Hypothalamus (tissue), 51 donors: ENCODE measurements around the gene DRD5.
"Not testable (repeated sequence)": the region's sequence is repeated elsewhere in the genome, so short reads cannot be mapped to it uniquely, and the experiment has no call there.

Experiments
- DNase-seq, 51 donors: peaks; one replicate each; lab custom pipeline; 2025; lab: John Stamatoyannopoulos, UW

The DRD5 gene

GRCh38 chr4:9781343-9782135 lies at the start of gene DRD5:
Gene DRD5 (plus strand): TSS chr4:9781634. CDS start chr4:9782030, 396 bp downstream.
- peak in 1 of 51 donors; percentile 5 for DNase-seq

DNA sequence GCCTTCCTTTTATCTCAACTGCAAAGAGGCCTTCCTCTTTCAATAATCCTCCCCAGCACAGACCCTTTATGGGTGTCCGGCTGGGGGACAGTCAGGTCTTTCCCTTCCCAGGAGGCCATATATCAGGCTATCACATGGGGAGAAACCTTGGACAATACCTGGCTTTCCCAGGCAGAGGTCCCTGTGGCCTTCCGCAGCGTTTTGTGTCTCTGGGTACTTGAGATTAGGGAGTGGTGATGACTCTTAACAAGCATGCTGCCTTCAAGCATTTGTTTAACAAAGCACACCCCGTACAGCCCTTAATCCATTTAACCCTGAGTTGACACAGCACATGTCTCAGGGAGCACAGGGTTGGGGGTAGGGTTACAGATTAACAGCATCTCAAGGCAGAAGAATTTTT lies 49.2 kb upstream of the DRD5 start:
- not testable (repeated sequence) for DNase-seq

DNA sequence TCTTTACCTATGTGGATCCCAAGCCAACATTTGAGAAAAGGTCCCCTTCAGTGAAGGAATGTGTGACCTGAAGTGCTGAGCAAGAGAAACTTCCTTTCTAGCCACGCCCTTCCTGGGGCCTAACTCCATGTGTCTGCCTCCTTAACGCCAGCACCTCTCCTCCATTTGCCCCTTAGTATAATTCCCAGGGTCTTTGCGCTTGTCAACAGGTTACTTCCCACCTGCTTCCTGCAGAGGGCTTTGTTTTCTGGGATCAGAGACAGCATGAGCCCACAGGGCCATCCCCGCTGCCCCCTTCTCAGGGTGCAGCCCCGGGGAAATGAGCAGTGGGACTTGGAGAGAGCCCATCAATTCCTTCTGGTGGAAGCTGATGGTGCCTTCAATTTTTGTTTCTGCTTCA lies 45.9 kb upstream of the DRD5 start:
- DNase-seq, result no peak

DNA sequence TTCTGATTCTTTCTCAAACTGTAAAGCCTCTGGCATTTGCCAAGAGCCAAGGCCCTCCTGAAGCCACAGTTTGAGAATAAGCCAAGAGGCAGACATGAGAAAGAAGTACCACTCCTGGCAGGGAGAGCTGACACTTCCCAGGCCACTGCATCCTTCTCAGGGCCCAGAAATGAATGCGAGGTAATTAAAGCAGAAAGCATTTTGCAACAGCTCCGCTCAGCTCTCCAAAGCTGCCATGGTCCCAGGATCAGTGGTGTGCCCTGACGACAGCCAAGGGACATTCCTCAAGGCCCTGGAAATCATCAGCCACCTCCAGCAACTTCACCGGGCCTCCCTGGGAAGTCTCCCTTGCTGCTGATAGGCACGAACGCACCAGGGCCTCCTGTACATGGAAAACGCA lies 44.2 kb upstream of the DRD5 start:
- peak in 2 of 51 donors; percentile 2 to 8 for DNase-seq

GRCh38 chr4:9743789-9744188 lies 37.6 kb upstream of the DRD5 start:
- not testable (repeated sequence) for DNase-seq

- no peak for DNase-seq
These were observed 35.7 kb upstream of the DRD5 start for GRCh38 chr4:9745782-9746181.

- no peak for DNase-seq
These were observed 22.7 kb upstream of the DRD5 start for GRCh38 chr4:9758641-9759317.

DNA sequence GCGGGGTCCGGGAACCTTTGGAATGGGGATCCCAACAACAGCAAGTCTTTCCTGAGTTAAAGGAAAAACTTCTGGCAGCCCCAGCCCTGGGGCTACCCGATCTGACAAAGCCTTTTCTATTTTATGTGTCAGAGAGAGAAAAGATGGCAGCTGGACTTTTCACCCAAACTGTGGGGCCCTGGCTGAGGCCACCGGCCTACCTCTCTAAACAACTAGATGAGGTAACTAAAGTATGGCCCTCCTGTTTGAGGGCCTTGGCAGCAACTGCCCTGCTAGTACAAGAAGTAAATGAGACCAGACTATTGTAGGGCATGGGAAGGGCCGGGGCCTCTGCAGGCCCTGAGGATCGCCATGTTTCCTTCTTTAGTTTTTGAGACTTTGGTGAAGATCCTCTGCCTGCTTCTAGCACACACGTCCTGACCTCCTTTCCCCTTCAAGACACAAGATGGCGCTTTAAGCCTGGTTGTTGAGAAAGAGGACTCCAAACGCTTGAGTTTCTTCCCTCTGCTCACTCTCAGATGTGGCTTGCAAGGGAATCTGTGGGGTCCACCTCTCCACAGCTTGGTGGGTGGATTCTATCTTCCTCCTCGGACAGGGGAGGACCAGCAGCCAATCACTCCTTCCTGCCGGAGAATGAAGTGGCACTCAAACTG lies 18.5 kb upstream of the DRD5 start:
- peak in 38 of 51 donors; percentile 5 to 78 (median 39) for DNase-seq

GRCh38 chr4:9764155-9764696 lies 17.2 kb upstream of the DRD5 start:
- no peak for DNase-seq

GRCh38 chr4:9765091-9765490 lies 16.3 kb upstream of the DRD5 start:
- DNase-seq, result peak in 6 of 51 donors; percentile 4 to 26 (median 12)

- no peak for DNase-seq
These were observed 12.1 kb upstream of the DRD5 start for GRCh38 chr4:9769321-9769720.

GRCh38 chr4:9771034-9771433 lies 10.4 kb upstream of the DRD5 start:
- no peak for DNase-seq

DNA sequence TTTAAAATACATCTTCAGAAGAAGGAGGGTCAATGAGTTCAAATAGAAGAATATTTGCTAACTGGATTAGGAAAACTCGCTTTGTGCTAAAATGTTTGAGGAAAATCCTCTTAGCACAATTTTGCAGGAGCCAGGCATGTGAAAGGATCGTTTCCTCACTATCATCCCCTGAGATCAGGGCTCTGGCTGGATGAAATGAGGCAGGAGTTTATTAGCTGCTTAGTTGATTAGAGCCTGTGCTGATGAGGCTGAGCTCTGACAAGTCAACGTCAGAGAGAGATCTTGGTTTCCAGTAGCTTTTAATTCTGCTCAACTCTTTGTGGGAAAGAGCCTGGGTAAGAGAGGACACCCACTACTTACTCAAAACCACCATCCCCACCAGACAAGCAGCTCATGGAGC lies 8.0 kb upstream of the DRD5 start:
- no peak for DNase-seq

DNA sequence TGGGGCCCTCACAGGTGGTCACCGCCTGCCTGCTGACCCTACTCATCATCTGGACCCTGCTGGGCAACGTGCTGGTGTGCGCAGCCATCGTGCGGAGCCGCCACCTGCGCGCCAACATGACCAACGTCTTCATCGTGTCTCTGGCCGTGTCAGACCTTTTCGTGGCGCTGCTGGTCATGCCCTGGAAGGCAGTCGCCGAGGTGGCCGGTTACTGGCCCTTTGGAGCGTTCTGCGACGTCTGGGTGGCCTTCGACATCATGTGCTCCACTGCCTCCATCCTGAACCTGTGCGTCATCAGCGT lies 652 bp downstream of the DRD5 start:
- DNase-seq, result no peak

GRCh38 chr4:9785891-9786290 lies 4.5 kb downstream of the DRD5 start:
- not testable (repeated sequence) for DNase-seq

GRCh38 chr4:9792381-9792780 lies 10.9 kb downstream of the DRD5 start:
- no peak for DNase-seq

GRCh38 chr4:9796641-9797040 lies 15.2 kb downstream of the DRD5 start:
- DNase-seq, result not testable (repeated sequence)

DNA sequence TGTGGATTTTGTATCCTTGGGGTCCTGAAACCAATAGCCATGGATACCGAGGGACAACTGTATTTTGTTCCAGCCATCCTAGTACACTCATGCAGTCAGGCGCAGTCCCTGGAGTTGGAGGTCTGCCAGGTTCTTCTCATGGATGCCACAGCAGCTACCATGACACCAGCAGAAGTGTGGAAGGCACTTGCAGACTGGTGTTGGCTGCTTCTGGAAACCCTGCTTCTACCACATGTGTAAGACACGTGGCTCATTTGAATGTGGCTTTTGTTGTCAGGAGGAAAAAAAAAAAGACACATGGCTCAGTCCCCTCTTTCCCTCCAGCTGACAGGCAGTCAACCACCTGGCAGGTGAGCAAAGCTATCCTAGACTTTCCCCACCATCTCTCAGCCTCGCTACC lies 19.4 kb downstream of the DRD5 start:
- peak in 5 of 51 donors; percentile 2 to 8 (median 4) for DNase-seq

GRCh38 chr4:9804918-9805317 lies 23.5 kb downstream of the DRD5 start:
- no peak for DNase-seq

DNA sequence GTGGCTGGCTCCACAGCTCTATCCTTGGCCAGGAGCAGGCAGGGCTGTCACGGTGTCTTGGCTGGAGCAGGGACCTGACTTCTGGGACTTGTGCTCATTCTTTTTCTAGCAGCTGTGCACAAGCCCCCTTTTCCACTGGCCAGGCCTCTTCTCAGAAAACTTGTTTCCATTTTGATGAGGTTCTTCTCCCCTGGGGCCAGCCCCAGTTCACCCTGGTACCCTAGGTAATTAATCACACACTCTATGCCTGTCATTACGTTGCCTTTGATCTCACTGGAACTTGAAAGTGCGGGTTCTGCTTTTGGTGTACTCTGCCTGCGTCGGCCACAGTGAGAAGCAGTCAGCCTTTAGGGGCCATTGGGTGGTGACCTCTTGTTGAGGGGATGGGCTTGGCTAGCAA lies 26.6 kb downstream of the DRD5 start:
- DNase-seq, result no peak

- no peak for DNase-seq
These were observed 30.4 kb downstream of the DRD5 start for GRCh38 chr4:9811806-9812205.
